Measurements from ENCODE around the gene VTI1A. TPM values are rescaled to one million over a fixed set of nuclear protein-coding genes. Genes with fewer than 3 reads are reported as not detected.
A peak's percentile ranks its signal among the peaks of the same experiment; 100 is the strongest.

VTI1A gene
- total and polyA plus RNA-seq, 9 of the 15 experiments (the other 6 are each of a cell fraction or from before 2014, with no cell fraction given), result 9.3 to 21.4 (median 16.0) TPM

DNA sequence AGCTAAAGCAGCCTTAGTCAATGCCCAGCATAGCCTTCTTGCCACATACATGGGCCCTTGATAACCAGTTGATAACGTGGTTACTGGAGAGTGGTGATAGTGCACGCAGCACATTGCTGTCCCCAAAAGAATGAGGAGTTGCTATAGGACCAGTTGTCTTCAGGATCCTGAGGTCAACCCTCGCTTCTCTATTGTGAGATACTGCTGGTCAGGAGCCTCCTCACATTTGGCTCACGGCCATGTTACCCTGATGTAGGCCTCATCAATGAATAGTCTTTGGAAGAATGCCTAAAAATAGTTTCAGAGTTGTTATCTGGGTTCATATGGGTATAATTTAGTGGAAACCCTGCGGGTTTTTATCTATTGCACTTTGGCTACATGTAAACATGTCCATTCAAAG is 230.7 kb downstream of the VTI1A start:
- ATAC-seq (peak; percentile 76), DNase-seq (ENCODE audit: extremely low read depth in 1 of 4, low spot score in 3 of 4) (peak; percentile 8 to 62 (median 20)), FAIRE-seq (peak; percentile 75)
- Histone ChIP-seq H2AFZ (ENCODE audit: low read depth, low read length) (no peak overlapping the region), H3K36me3 (ENCODE audit: control insufficient read depth, insufficient read depth, low read length) (no peaks in the 10 kb centered on the region), H3K4me1 (replicated peaks in 1 of 2; ENCODE audit: control insufficient read depth in 2 of 2, insufficient read depth in 2 of 2, low read length in 2 of 2) (peaks cover 0 to 22% of the 10 kb centered on the region in 2 experiments; a peak in 3 of 5 replicates), H3K9me1 (ENCODE audit: control insufficient read depth, insufficient read depth, low read length) (no peaks in the 10 kb centered on the region), H3K9ac (ENCODE audit: insufficient read depth in 1 of 2, low read depth in 2 of 2, low read length in 2 of 2) (peak overlapping the region in 1 of 2 experiments; percentile 26; a peak in 1 of 4 replicates), H4K20me1 (replicated peaks; ENCODE audit: control insufficient read depth, insufficient read depth, low read length) (no peaks in the 10 kb centered on the region), H3K4me2 (ENCODE audit: insufficient read depth, low read length) (no peak overlapping the region), H3K79me2 (ENCODE audit: control insufficient read depth, insufficient read depth, low read length) (no peaks in the 10 kb centered on the region), H3K27me3 (ENCODE audit: control insufficient read depth in 2 of 2, insufficient read depth in 2 of 2, low read length in 2 of 2) (no peaks in the 10 kb centered on the region), H3K4me3 (no peak overlapping the region), H3K27ac (ENCODE audit: extremely low read depth, low read depth, low read length) (no peak overlapping the region), H3K9me3 (replicated peaks; ENCODE audit: control insufficient read depth, insufficient read depth, low read depth, low read length) (no peaks in the 10 kb centered on the region)
- BruUV-seq (replicated peaks), result no TSS peak
- POLR2A ChIA-PET, result no interaction called here
- in situ Hi-C loops (cut with MboI) (no loop called here), intact Hi-C loops (cut with micrococcal nuclease) (no loop called here)
- CTCF ChIA-PET (ENCODE audit: low intra/inter-chr PET ratio), result no interaction called here
- 2% methylated on average over 5 of the region's 5 CpGs for WGBS (ENCODE audit: insufficient coverage, low coverage, missing lambda C conversion rate)
- TF ChIP-seq FOSL1 (tag; conservative IDR thresholded peaks at IDR 0.05) (0 out of 2 replicates have a peak, but pooled peaks have one; percentile 21), CBFA2T3 (IDR thresholded peaks at IDR 0.05) (peak; percentile 40; the same call in 1 of the 2 replicates), ZNF766 (CRISPR knock-in tag; conservative IDR thresholded peaks at IDR 0.05) (peak; percentile 39; the same call in 1 of the 2 replicates), HEY1 (CRISPR knock-in tag; IDR thresholded peaks at IDR 0.05; ENCODE audit: borderline replicate concordance) (no peak), LCOR (CRISPR knock-in tag; IDR thresholded peaks at IDR 0.05) (peak; percentile 53; the same call in 1 of the 2 replicates), CTBP1 (IDR thresholded peaks at IDR 0.05; ENCODE audit: borderline replicate concordance) (peak; percentile 43; the same call in 1 of the 2 replicates), TEAD4 (IDR thresholded peaks at IDR 0.05; ENCODE audit: low read length) (0 out of 2 replicates have a peak, but pooled peaks have one; percentile 31), TEAD4 (CRISPR knock-in tag; IDR thresholded peaks at IDR 0.05; ENCODE audit: borderline replicate concordance) (no peak), MEIS2 (IDR thresholded peaks at IDR 0.05; ENCODE audit: partially characterized antibody) (peak; percentile 4), RFX1 (IDR thresholded peaks at IDR 0.05) (0 out of 2 replicates have a peak, but pooled peaks have one; percentile 17), CEBPB (tag; IDR thresholded peaks at IDR 0.05) (peak; percentile 61), ZC3H4 (CRISPR knock-in tag; IDR thresholded peaks at IDR 0.05; ENCODE audit: borderline replicate concordance) (no peak), TCF3 (CRISPR knock-in tag; IDR thresholded peaks at IDR 0.05) (peak; percentile 50; the same call in 1 of the 2 replicates), NCOR1 (IDR thresholded peaks at IDR 0.05) (peak; percentile 12; the same call in 1 of the 2 replicates), NFIC (IDR thresholded peaks at IDR 0.05) (peak; percentile 80), CXXC5 (CRISPR knock-in tag; IDR thresholded peaks at IDR 0.05) (peak; percentile 57; the same call in 1 of the 2 replicates), MEF2D (tag; conservative IDR thresholded peaks at IDR 0.05; ENCODE audit: low read depth) (peak; percentile 87), ARID1B (IDR thresholded peaks at IDR 0.05) (peak; percentile 49), SREBF1 (IDR thresholded peaks at IDR 0.05; ENCODE audit: borderline replicate concordance, low read depth, low read length) (no peak)
- TF ChIP-seq, protein P1, sequence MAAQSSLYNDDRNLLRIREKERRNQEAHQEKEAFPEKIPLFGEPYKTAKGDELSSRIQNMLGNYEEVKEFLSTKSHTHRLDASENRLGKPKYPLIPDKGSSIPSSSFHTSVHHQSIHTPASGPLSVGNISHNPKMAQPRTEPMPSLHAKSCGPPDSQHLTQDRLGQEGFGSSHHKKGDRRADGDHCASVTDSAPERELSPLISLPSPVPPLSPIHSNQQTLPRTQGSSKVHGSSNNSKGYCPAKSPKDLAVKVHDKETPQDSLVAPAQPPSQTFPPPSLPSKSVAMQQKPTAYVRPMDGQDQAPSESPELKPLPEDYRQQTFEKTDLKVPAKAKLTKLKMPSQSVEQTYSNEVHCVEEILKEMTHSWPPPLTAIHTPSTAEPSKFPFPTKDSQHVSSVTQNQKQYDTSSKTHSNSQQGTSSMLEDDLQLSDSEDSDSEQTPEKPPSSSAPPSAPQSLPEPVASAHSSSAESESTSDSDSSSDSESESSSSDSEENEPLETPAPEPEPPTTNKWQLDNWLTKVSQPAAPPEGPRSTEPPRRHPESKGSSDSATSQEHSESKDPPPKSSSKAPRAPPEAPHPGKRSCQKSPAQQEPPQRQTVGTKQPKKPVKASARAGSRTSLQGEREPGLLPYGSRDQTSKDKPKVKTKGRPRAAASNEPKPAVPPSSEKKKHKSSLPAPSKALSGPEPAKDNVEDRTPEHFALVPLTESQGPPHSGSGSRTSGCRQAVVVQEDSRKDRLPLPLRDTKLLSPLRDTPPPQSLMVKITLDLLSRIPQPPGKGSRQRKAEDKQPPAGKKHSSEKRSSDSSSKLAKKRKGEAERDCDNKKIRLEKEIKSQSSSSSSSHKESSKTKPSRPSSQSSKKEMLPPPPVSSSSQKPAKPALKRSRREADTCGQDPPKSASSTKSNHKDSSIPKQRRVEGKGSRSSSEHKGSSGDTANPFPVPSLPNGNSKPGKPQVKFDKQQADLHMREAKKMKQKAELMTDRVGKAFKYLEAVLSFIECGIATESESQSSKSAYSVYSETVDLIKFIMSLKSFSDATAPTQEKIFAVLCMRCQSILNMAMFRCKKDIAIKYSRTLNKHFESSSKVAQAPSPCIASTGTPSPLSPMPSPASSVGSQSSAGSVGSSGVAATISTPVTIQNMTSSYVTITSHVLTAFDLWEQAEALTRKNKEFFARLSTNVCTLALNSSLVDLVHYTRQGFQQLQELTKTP (IDR thresholded peaks at IDR 0.05; ENCODE audit: low read depth in 1 of 2, partially characterized antibody in 2 of 2), result no peak
- TF ChIP-seq, protein P2, sequence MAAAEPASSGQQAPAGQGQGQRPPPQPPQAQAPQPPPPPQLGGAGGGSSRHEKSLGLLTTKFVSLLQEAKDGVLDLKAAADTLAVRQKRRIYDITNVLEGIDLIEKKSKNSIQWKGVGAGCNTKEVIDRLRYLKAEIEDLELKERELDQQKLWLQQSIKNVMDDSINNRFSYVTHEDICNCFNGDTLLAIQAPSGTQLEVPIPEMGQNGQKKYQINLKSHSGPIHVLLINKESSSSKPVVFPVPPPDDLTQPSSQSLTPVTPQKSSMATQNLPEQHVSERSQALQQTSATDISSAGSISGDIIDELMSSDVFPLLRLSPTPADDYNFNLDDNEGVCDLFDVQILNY (CRISPR knock-in tag; IDR thresholded peaks at IDR 0.05), result no peak

Measured in K562 (cell line).